ENCODE measurements around the gene CCDC63.

GRCh38 chr12:110872100-110872499, 25.3 kb downstream of the CCDC63 start:
- no peak for TF ChIP-seq EZH2 (IDR thresholded peaks at IDR 0.05; ENCODE audit: low read length, missing control alignments)
- TF ChIP-seq CTCF (conservative IDR thresholded peaks at IDR 0.05 in 1 of 2, IDR thresholded peaks at IDR 0.05 in 1 of 2; ENCODE audit: low read depth in 1 of 2, low read length in 2 of 2): no peak

Data from fibroblast of lung (primary cell).